Spleen (tissue), 11 donors: ENCODE data around the gene ZEB2. TPM values are rescaled to one million over a fixed set of nuclear protein-coding genes. Genes with fewer than 3 reads are reported as not detected.
A peak's percentile ranks its signal among the peaks of the same experiment; 100 is the strongest.

Experiments used
- DNase-seq: peaks from one replicate; pipeline ENCODE4 v3.0.0-alpha.2; 2020
- H3K27ac ChIP-seq, 8 donors: fragments of 200-600 bp; sonication (generic) in 7 of 8; 1 replicate in 4 of 8; 2 replicates in 4 of 8; pipeline versions ENCODE4 v1.5.0 to v1.8.0; 2016 to 2021; ENCODE audit warnings: inconsistent platforms in 4 of 8, mild to moderate bottlenecking in 4 of 8, moderate library complexity in 1 of 8
- H3K27me3 ChIP-seq, 7 donors: fragments of 200-600 bp; sonication (generic) in 6 of 7; replicated peaks in 1 of 7; 1 replicate in 4 of 7; 2 replicates in 3 of 7; pipeline versions ENCODE4 v1.5.0 to v1.8.0; 2016 to 2021; ENCODE audit warnings: inconsistent platforms in 3 of 7, mild to moderate bottlenecking in 1 of 7
- H3K36me3 ChIP-seq, 6 donors: fragments of 200-600 bp; sonication (generic) in 5 of 6; 1 replicate in 4 of 6; 2 replicates in 2 of 6; pipeline versions ENCODE4 v1.5.0 to v1.8.0; 2016 to 2021; ENCODE audit warnings: inconsistent platforms in 2 of 6
- H3K4me1 ChIP-seq, 6 donors: fragments of 200-600 bp; sonication (generic) in 5 of 6; 1 replicate in 3 of 6; 2 replicates in 3 of 6; pipeline versions ENCODE4 v1.5.0 to v1.8.0; 2016 to 2021; ENCODE audit warnings: inconsistent platforms in 3 of 6
- H3K4me3 ChIP-seq, 8 donors: fragments of 200-600 bp; sonication (generic) in 7 of 8; 1 replicate in 4 of 8; 2 replicates in 4 of 8; pipeline versions ENCODE4 v1.5.0 to v1.8.0; 2016 to 2021; ENCODE audit warnings: inconsistent platforms in 4 of 8, mild to moderate bottlenecking in 4 of 8, moderate library complexity in 2 of 8
- H3K9me3 ChIP-seq, 8 donors: fragments of 200-600 bp; sonication (generic) in 7 of 8; 1 replicate in 4 of 8; 2 replicates in 4 of 8; pipeline versions ENCODE4 v1.5.0 to v1.8.0; 2016 to 2021; ENCODE audit warnings: inconsistent platforms in 4 of 8
- CTCF ChIP-seq, 11 experiments: fragments of 200-600 bp in 7 of 11; fragments of 450-650 bp in 4 of 11; sonication (generic) in 4 of 11; IDR thresholded peaks in 8 of 11; conservative IDR thresholded peaks in 3 of 11; 1 replicate in 7 of 11; 2 replicates in 4 of 11; pipeline versions ENCODE4 v1.4.0 to v1.8.0; 2016 to 2021; ENCODE audit warnings: antibody characterized with exemption in 11 of 11, inconsistent platforms in 4 of 11, mild to moderate bottlenecking in 1 of 11
- POLR2A ChIP-seq, 3 donors: fragments of 450-650 bp; IDR thresholded peaks; one replicate each; pipeline ENCODE4 v1.5.1; 2017; ENCODE audit warnings: antibody characterized with exemption in 3 of 3, mild to moderate bottlenecking in 1 of 3
- POLR2AphosphoS5 ChIP-seq, 3 donors: sonication (generic); formaldehyde crosslinking; IDR thresholded peaks; one replicate each; pipeline ENCODE4 v1.5.1; 2017; ENCODE audit warnings: antibody characterized with exemption in 3 of 3
- WGBS, 5 donors: extraction: QIAGEN DNeasy Blood & Tissue Kit in 3 of 5; methylation state at CpG; one replicate each; pipeline versions ENCODE4 v1.1.5 to v1.1.7; 2013 to 2018; 5-methylcytosine and 5-hydroxymethylcytosine counted together
- intact Hi-C: fragments of 100-400 bp; cut with DNase I; formaldehyde crosslinking; loops from one replicate; pipeline ENCODE4 v1.15.0; 2023; ENCODE audit warnings: low total_unique reads
- polyA plus RNA-seq, 3 donors: library from polyadenylated mRNA; stranded (reverse); fragments of 200-250 nt; gene quantifications; one replicate each; pipeline ENCODE4 v1.2.1, GENCODE V29; 2013
- total RNA-seq, 7 donors: library from RNA; depleted of rRNA in 3 of 7; stranded (reverse); fragments of >200 nt in 3 of 7; fragmentation: NEBNext Ultra II Directional in 4 of 7; extraction: Animal tissue kit (Norgen Biotek cat#: 25700) in 4 of 7; gene quantifications; one replicate each; pipeline versions ENCODE4 v1.1.0 to v1.2.1, GENCODE V29; 2016 to 2021
- donor health status: healthy with polysubstance abuse.
- donor health status: DM: no; HTN: no; CAD: no; lungs with moderate emphysema.
- donor health status: DM: no; HTN: no; CAD: no.
- donor health status: Bipolar disorder and iron deficiency.
- donor health status: healthy.
- donor health status: DM: no; HTN: no; CAD: no.
- donor health status: DM: yes; HTN: yes; CAD: no.

The ZEB2 gene
- total and polyA plus RNA-seq, 10 donors: 25.5 to 362 (median 240) TPM

DNA sequence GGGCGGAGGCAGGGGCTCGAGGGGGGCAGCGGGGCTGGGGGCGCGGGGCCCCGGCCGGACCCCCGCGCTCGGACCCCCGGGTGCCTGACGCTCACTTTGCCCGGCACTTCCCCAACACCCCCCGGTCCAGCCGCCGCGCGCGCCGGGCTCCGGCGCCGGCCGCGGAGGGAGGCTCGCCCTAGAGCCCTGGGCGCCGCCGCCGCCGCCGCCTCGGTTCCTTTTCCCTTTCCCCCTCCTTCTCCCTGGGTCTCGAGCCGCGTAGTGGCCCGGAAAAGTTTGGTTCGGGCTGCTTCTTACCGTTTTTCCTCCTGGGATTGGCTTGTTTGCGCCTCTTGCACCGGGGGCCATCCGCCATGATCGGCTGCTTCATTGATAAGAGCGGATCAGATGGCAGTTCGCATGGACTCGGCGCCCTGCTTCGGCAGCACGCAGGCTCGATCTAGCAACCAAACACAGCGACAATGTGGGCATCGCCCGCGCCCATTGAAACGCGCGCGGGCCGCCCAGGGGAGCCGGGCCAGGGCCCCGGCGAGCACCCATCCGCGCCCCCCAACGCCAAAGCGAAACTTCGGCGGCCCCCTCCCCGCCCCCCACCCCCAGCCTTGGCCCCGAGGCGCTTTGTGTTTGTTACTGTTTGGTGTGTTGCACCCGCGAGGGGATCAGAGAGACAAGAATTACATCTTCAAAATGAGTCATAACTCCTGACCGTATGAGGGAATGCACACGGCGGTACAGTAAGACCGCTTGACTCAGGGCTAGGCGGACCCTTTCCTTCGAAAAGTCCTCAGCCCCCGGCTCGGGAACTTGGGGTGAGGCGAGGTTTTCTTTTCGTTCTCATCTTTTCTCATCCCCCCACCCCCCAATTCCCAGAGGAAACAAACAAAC lies 2.7 kb downstream of the ZEB2 start:
- peak overlapping the region; percentile 92 to 99 (median 98) for H3K27ac ChIP-seq
- H3K36me3 ChIP-seq: peaks cover 0 to 17% (median under 1%) of the 10 kb centered on the region in 6 donors
- peaks cover 6 to 72% (median 50%) of the 10 kb centered on the region in 6 donors for H3K4me1 ChIP-seq
- intact Hi-C loops: loop anchor here (5.0 to 10.0 kb wide), 2 partner anchors 52 to 185 kb away; a partner anchor contains a TSS
- no peaks in the 10 kb centered on the region for H3K9me3 ChIP-seq
- peak overlapping the region; percentile 44 to 81 (median 62) for H3K4me3 ChIP-seq
- peak; percentile 91 for DNase-seq
- H3K27me3 ChIP-seq: peaks cover 0 to 16% (median 0%) of the 10 kb centered on the region in 7 donors
- WGBS, 5 donors: 0 to 1% (median 0%) methylated on average over 54 to 83 of the region's 83 CpGs
- TF ChIP-seq POLR2AphosphoS5 (IDR thresholded peaks at IDR 0.05): peak; percentile 77 to 86 (median 78)
- TF ChIP-seq CTCF (IDR thresholded peaks at IDR 0.05 in 8 of 11, conservative IDR thresholded peaks at IDR 0.05 in 3 of 11): no peak
- TF ChIP-seq POLR2A (IDR thresholded peaks at IDR 0.05): no peak

DNA sequence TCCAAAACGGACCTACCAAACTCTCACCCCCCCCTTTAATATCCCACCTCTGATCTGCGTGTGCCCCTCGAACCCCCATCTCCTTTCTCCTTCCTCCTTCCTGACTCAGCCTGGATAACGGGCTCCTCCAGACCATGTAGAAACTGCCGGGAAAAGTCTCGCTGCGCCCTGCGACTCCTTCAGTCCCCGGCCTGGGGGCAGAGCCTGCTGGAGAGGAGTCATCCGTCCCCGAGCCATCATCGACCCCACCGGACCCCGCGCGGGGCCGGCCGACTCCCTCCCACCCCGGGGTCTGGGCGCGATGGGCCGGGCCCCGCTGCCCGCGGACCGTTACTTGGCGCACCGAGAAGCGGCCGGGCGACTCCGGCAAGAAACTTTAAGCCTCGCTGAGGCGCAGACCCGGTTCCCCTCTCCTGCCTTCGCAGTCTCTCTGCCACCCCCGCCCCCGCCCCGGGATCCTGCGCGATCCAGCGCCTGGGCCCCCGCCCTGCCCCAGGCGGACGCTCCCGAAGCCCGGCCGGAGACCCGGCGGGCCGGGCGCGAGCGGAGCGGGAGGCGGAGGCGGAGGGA lies 3.4 kb downstream of the ZEB2 start:
- Histone ChIP-seq H3K27me3 (peaks cover 0 to 9% (median 0%) of the 10 kb centered on the region in 7 donors), H3K27ac (peak overlapping the region; percentile 92 to 99 (median 98)), H3K4me1 (peaks cover 8 to 72% (median 51%) of the 10 kb centered on the region in 6 donors), H3K36me3 (peaks cover 0 to 17% (median 2%) of the 10 kb centered on the region in 6 donors), H3K9me3 (no peaks in the 10 kb centered on the region), H3K4me3 (peak overlapping the region; percentile 43 to 81 (median 62))
- DNase-seq: peak; percentile 90
- WGBS, 5 donors: 0 to 2% (median 1%) methylated on average over 31 to 57 of the region's 57 CpGs
- no peak for TF ChIP-seq CTCF (IDR thresholded peaks at IDR 0.05 in 8 of 11, conservative IDR thresholded peaks at IDR 0.05 in 3 of 11)
- no peak for TF ChIP-seq POLR2A (IDR thresholded peaks at IDR 0.05)
- TF ChIP-seq POLR2AphosphoS5 (IDR thresholded peaks at IDR 0.05): peak in 1 of 3 donors; percentile 60
- intact Hi-C loops: loop anchor here (5.0 to 10.0 kb wide), 2 partner anchors 52 to 184 kb away; a partner anchor contains a TSS

DNA sequence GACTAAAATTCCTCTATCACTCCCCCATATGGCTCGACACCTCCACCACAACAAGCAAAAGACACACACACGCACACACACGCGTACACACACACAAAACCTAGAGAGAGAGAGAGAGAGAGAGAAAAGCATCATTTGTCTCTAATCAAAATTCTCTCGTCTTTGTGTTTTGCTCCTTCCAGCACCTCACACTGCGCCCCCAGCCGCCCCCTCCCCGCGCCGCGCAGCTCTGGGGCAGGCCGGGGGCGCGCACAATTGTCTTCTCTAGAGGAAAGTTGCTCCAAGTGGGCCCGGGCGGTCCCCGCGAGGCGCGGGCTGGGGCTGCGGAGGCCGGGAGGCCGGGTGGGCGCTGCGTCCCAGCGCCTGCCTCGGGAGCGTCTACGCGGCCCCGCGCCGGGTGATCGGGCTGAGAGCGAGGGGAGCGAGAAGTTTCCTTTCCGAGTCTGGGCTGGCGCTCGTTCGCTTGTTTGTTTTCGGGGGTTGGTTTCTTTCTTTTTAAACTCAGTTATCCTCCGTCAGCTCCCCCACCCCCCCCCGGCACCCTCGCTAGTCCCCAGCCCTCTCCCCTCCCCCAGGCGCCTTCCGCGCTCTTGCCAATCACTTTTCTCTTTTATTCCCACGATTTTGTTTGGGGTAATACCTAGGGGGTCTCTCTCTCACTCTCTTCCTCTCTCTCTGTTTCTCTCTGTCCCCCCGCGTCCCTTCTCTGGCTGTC lies 4.1 kb downstream of the ZEB2 start:
- H3K36me3 ChIP-seq: peaks cover 0 to 19% (median 2%) of the 10 kb centered on the region in 6 donors
- H3K4me1 ChIP-seq: peaks cover 12 to 72% (median 53%) of the 10 kb centered on the region in 6 donors
- peaks cover 0 to 2% (median 0%) of the 10 kb centered on the region in 7 donors for H3K27me3 ChIP-seq
- intact Hi-C loops: loop anchor here (5.0 to 10.0 kb wide), 2 partner anchors 51 to 184 kb away; a partner anchor contains a TSS
- TF ChIP-seq CTCF (IDR thresholded peaks at IDR 0.05 in 8 of 11, conservative IDR thresholded peaks at IDR 0.05 in 3 of 11): no peak
- peak; percentile 46 to 80 (median 79) for TF ChIP-seq POLR2AphosphoS5 (IDR thresholded peaks at IDR 0.05)
- H3K9me3 ChIP-seq: no peaks in the 10 kb centered on the region
- peak overlapping the region; percentile 43 to 81 (median 62) for H3K4me3 ChIP-seq
- peak; percentile 90 for DNase-seq
- peak overlapping the region; percentile 92 to 99 (median 98) for H3K27ac ChIP-seq
- WGBS, 5 donors: 0 to 1% (median 1%) methylated on average over 45 to 50 of the region's 50 CpGs
